HG03095 (cell line): ENCODE data around the gene CNTN5.
"Not testable (repeated sequence)": the region's sequence is repeated elsewhere in the genome, so short reads cannot be mapped to it uniquely, and the experiment has no call there.

Experiments
- ATAC-seq: cut with Tn5 transposase; IDR thresholded peaks from one replicate; pipeline ENCODE4 v1.9.1; 2021; ENCODE audit warnings: moderate library complexity; ENCODE audit not compliant: unreplicated experiment

CNTN5 gene

GRCh38 chr11:99020352-99021225 lies at the start of gene CNTN5:
Gene CNTN5, plus strand, starts transcription at chr11:99020949.
- ATAC-seq = no peak

- no peak for ATAC-seq
Observed at GRCh38 chr11:98979205-98979604, 41.5 kb upstream of the CNTN5 start.

DNA sequence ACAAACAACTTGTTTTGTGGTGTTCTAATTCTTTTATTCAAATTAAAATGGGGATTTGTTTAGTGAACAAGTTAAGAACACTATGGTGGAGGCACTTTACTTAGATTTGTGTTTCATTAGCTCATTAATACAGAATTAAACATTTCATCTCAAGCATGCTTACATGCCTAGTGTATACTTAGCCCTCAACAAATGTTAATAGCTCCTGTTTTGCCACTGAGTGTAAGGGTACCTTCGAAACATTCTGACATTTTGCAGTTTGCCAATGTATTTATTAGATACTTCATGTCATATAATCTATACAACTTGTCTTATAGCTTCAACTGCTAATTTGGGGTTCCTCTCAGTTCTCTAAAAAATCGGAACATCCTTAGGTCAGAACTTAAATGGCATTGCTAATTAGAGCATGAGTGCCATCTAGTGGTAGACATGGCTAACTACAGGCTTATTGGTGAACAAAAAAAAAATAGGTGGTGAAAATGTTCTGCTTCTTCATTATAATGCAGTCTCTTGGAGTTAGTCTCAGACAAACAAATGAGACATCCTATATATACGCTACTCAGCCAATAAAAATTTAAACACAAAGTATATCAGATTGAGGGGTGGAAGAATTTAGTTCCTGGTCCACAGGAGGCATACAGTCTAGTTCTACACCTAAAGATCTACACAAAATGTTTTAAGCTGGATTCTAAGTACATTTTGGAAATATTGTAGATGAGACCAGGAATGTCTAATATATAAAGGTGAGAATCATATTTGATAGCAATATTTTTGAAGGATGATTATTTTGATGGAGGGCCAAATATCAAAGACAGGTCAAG lies 4.9 kb upstream of the CNTN5 start:
- peak; percentile 74 for ATAC-seq

GRCh38 chr11:99019696-99020095 lies 1.1 kb upstream of the CNTN5 start:
- ATAC-seq = no peak

GRCh38 chr11:99037057-99037456 lies 16.3 kb downstream of the CNTN5 start:
- ATAC-seq = no peak

DNA sequence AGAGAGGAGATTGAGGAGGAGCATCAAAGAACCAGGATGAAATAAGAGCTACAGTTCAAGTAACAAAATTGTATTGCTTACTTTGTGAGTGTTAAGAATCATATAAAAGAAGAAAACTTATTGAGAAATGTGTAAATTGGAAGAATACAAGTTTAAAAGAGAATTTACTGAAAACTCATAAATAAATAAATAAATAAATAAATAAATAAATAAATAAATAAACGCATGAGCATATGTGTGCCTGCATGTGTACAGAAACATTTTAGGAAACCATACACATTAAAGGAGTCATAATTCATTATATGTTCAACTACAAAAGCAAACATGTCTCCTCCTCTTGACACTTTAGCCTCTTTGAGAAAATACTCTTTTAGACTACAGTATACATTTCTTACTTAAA lies 42.6 kb downstream of the CNTN5 start:
- ATAC-seq = no peak

- no peak for ATAC-seq
Observed at GRCh38 chr11:99065121-99065520, 44.4 kb downstream of the CNTN5 start.

- ATAC-seq = no peak
Observed at GRCh38 chr11:99066618-99067317, 46.0 kb downstream of the CNTN5 start.

DNA sequence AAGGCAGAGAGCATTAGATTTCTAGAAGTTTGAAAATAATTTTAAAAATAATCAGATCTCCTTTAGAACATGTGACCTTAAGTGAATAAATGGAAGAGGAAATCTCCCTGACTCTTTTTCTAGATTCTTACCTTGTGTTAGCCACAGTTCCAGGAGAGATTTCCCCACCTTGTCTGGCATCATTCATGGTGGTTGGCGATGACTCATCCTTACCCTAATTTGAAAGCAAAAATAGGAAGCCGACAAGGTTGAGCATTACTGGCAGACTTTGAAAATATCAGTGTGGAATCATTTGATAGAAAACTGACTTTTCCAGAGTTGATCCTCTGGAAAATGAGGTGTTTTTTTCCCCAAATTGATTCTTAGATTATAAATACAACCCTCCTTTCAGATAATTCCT lies 48.1 kb downstream of the CNTN5 start:
- ATAC-seq = no peak

DNA sequence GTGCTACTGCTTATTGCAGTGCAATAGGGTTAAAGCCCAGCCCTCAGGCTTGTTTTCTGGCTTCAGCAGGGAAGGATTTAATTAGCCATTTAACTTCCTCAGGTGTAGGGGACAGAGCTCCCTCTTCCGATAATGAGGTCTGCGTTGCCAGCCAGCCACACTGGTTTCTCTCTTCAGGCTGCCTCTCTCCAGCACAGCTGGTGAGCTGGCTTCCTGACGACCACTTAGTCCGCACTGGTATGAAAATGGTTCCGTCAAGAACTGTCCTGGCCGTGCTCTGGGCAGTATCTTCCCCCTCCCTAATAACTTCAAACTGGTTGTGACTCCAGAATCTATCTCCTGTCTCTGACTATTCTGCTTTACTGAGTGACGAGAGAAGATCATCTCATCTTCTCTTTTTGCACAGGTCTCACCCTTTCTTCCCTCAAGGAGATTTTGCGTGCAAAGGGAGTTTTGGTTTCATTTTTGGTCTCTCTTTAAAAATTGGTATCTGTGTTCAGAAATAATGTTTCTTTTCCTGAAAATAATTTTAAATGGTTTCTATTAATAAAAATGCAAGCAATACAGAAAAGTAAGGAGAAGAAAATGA lies 49.2 kb downstream of the CNTN5 start:
- ATAC-seq = peak; percentile 71

DNA sequence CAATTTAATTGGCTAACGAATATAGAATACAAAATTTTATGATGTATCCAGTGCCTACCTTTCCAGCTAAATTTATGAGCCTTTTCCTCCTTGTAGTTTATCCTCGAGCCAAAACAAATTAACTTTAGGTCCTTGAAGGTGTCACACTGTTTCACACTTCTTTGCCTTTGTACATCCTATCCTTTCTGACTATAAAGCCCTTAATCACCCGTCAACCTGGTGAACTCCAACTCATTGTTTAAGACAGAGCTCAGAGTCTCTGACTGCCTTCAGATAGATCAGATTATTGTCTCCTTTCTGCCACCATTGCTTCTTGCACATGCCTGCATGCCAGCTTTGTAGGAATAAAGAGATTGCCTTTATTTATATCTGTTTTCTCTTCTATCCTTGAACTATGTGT lies 58.8 kb downstream of the CNTN5 start:
- ATAC-seq = no peak

DNA sequence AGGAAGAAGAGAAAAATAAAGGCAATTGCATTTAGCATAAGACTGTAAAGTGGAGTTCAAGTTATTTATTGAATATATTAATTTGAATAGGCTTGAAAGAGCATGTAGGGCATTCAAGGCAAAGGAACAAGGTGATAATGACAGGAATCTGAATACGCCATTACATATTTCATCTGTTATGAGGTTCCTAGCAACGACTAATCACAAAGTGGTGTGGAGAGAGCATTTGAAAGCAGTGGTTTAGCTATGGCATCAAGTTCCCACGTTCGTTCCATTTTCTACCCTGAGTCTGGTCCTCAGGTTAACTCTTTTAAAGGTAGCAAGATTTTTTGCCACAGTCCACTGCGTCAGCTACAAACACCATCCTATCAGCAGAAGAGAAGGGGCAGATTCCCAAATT lies 59.4 kb downstream of the CNTN5 start:
- no peak for ATAC-seq

DNA sequence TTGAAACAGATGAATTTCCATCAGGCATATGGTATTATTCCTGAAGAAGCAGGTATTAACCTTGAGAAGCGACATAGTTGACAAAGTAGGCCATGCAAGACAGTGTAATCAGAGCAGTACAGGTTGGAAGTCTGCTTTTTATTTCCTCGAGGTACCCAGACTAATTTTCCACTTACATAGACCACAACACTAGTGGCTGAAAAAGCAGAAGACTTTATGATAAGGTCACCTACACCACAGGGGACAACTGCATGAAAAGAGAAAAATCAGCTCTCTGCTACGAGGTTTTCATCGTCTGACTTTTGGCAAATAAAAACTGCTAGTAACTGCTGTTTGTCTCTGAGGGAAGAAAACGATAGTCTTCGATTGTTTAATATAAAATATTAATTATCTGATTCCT lies 77.5 kb downstream of the CNTN5 start:
- no peak for ATAC-seq

GRCh38 chr11:99098751-99099150 lies 78.0 kb downstream of the CNTN5 start:
- ATAC-seq = peak; percentile 96

DNA sequence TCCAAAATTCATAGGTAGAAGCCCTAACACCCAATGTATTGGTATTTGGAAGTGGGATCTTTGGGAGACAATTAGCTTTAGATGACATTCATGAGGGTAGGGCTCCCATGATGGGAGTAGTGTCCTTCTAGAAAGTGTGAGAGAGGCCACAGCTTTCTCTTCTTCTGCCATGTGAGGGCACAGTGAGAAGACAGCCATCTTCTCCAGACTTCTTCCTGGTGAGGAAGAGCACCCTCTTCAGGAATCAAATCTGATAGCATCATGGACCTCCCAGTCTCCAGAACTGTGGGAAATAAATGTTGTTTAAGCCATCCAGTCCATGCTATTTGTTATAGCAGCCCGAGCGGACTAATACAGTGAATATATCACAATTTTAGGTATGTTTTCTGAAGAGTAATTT lies 96.9 kb downstream of the CNTN5 start:
- ATAC-seq = no peak

GRCh38 chr11:99133862-99134261 lies 113.1 kb downstream of the CNTN5 start:
- not testable (repeated sequence) for ATAC-seq

DNA sequence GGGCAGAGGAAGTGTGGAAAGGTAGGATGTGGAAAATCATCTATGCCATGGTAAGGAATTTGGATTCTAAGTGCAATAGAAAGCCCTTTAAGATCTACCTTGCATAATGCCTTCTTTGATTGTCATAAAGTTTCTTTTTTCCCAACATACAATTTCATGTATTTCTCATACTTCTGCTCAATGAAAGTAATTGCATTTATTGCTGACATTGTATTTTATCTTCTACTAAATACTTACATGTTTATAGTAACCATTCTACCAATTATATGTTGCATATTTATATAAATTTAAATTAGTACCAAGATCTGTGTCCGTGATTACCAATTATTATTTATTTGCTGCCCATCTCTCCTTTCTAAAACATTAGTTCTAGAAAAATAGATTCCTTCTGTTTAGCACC lies 114.8 kb downstream of the CNTN5 start:
- no peak for ATAC-seq

- no peak for ATAC-seq
Observed at GRCh38 chr11:99142237-99142636, 121.5 kb downstream of the CNTN5 start.

DNA sequence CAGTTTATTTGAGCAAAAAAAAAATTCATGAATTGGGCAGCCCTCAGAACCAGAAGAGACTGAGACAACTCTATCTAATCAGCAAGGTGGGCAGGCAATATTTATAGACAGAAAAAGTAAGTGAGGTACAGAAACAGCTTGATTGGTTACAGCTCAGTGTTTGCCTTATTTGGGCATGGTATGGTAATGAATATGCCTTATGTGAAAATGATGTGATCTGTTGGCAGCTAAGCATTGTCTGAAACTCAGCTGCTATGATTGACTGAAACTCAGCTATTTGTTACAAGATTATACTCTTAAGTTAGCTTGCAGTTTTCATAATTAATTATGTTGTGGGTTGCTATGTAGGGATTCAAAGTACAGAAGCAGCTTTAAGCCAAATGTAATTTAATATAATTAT lies 127.6 kb downstream of the CNTN5 start:
- ATAC-seq = no peak

- no peak for ATAC-seq
Observed at GRCh38 chr11:99154277-99154676, 133.5 kb downstream of the CNTN5 start.

DNA sequence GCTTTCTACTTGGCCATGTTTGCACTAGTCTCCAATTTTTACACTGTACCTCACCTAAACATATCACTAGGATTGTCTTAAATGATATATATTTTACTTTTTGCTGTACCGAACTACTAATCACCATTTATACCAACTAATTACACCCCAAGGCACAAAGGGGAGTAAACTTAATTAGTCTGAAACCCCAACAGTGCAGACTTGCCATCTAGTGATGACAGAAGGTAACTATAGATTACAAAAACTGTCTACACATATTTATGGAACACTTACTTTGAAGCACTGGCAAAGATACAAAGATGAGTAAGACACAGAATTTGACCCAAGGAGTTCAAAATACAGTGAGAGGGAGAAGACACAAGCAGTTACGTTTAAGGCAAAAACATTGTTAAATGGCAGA lies 139.7 kb downstream of the CNTN5 start:
- ATAC-seq = no peak
